Urinary bladder (tissue), 4 donors: ENCODE measurements around the gene TTC39A. TPM values are rescaled to one million over a fixed set of nuclear protein-coding genes. Genes with fewer than 3 reads are reported as not detected.

Source experiments
- DNase-seq: peaks from one replicate; pipeline ENCODE4 v3.0.0-alpha.2; 2015; ENCODE audit errors: extremely low spot score
- H3K27ac ChIP-seq: one replicate; pipeline ENCODE4 v1.5.1; 2013; ENCODE audit warnings: low read depth, mild to moderate bottlenecking, moderate library complexity
- H3K36me3 ChIP-seq: one replicate; pipeline ENCODE4 v1.6.1; 2013; ENCODE audit warnings: mild to moderate bottlenecking, moderate library complexity; ENCODE audit not compliant: insufficient read depth
- H3K4me1 ChIP-seq: one replicate; pipeline ENCODE4 v1.6.1; 2013; ENCODE audit warnings: mild to moderate bottlenecking, moderate library complexity; ENCODE audit not compliant: insufficient read depth
- H3K4me3 ChIP-seq: one replicate; pipeline ENCODE4 v1.5.1; 2013; ENCODE audit warnings: low read depth, low read length
- WGBS: extraction: QIAGEN DNeasy Blood & Tissue Kit; methylation state at CpG from one replicate; pipeline ENCODE4 v1.1.7; 2013; 5-methylcytosine and 5-hydroxymethylcytosine counted together
- polyA plus RNA-seq: library from polyadenylated mRNA; stranded (reverse); fragments of 200-250 nt; gene quantifications from one replicate; pipeline ENCODE4 v1.2.3, GENCODE V29; 2013
- total RNA-seq: library from RNA; depleted of rRNA; stranded (reverse); fragments of >200 nt; gene quantifications from one replicate; pipeline ENCODE4 v1.2.3, GENCODE V29; 2014
- donor health status: healthy with polysubstance abuse.
- donor health status: healthy.

TTC39A gene
- total and polyA plus RNA-seq, 2 donors, result 2.5 to 4.1 TPM

DNA sequence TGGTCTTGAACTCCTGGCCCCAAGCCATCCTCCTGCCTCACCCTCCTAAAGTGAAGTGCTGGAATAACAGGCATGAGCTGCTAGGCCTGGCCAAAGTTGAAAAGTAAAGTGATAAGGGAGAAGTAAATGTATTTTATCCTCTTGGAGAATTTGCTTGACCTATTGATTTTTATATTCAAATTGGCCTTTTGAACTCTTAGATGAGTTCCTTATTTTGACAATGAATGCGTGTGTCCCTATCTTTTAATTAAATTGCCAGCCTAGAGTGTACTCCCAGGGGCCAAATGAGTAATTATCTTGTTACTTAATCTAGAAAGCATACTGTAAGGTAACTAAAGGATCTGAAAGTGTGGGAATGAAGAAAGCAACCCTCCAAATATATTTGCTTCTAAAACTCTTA is 82.9 kb downstream of the TTC39A start:
- Histone ChIP-seq H3K4me1 (no peaks in the 10 kb centered on the region), H3K36me3 (no peaks in the 10 kb centered on the region), H3K27ac (no peak overlapping the region), H3K4me3 (no peak overlapping the region)
- DNase-seq, result no peak
- WGBS, result 83% methylated on average over 1 of the region's 1 CpG

DNA sequence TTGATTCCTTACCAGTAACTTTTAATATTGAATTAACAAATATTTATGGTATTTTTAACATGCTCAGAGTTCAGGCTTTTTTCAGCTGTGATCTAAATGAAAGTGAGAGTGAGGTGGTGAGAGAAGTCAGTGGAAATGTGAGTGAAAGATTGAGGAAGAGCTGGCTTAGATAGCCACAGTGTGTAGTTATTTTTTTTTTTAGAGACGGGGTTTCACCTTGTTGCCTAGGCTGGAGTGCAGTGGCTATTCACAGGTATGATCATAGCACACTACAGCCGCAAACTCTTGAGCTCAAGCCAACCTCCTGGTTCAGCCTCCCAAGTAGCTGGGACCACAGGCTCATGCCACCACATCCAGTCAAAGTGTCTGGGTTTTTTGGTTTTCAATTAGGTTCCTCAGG is 83.3 kb downstream of the TTC39A start:
- 94% methylated on average over 2 of the region's 2 CpGs for WGBS
- Histone ChIP-seq H3K4me1 (no peaks in the 10 kb centered on the region), H3K27ac (no peak overlapping the region), H3K36me3 (no peaks in the 10 kb centered on the region), H3K4me3 (no peak overlapping the region)
- no peak for DNase-seq

DNA sequence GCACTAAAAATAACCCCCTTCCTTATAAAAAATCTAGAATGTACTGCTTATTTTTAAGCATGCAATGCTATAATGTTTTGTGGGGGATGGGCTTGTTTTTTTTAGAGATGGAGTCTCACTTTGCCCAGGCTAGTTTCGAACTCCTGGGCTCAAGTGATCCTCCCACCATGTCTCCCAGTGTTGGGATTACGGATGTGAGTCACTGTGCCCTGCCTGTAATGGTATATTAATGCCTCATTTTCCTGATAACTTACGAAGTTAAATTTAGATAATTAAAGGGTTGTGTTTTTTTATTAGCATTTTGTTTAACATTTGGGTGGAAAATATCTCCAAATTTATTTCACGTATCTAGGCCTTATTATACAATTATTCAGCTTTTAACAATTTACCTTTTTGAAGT is 87.8 kb downstream of the TTC39A start:
- Histone ChIP-seq H3K4me1 (no peaks in the 10 kb centered on the region), H3K4me3 (no peak overlapping the region), H3K36me3 (no peaks in the 10 kb centered on the region), H3K27ac (no peak overlapping the region)
- WGBS, result 80% methylated on average over 4 of the region's 4 CpGs
- no peak for DNase-seq

DNA sequence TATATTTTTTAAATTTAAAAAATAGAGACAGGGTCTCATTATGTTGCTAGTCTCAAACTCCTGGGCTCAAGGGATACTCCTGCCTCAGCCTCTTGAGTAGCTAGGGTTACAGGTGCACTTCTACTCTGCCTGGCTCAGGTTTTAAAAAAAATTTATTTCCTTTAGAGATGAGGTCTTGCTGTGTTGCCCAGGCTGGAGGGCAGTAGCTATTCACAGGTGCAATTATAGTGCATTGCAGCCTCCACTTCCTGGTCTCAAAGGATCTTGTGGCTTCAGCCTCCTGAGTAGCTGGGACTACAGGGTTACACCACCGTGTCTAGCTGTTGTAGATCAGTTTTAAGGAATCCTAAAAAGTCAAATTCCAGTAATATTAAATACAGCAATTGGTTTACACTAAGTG is 89.2 kb downstream of the TTC39A start:
- no peak overlapping the region for H3K27ac ChIP-seq

DNA sequence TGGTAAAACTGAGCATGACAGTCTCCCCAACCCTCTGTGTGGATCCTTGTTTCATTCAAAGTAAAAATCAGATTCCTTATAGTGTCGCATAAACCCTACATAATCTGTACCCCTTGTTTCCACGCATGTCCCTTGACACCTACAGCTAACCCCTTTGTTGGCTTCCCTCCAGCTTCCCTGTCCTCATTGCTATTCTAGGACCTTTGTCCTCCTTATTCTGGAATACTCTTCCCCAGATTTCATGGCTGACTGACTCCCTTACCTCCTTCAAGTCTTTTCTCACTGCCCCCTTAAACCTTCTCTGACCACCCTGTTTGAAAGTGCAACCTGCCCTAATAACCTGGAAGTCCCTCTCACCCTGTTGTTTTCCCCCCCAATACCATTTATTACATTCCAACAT is 90.3 kb downstream of the TTC39A start:
- H3K36me3 ChIP-seq, result no peaks in the 10 kb centered on the region
- no peak overlapping the region for H3K4me3 ChIP-seq
- WGBS, result 63% methylated on average over 2 of the region's 2 CpGs
- H3K4me1 ChIP-seq, result no peaks in the 10 kb centered on the region
- no peak for DNase-seq
- H3K27ac ChIP-seq, result no peak overlapping the region

More for the DNA sequence above, 89.2 kb downstream of the TTC39A start:
- WGBS, result 44% methylated on average over 1 of the region's 1 CpG
- DNase-seq, result no peak
- H3K4me1 ChIP-seq, result no peaks in the 10 kb centered on the region
- H3K4me3 ChIP-seq, result no peak overlapping the region
- H3K36me3 ChIP-seq, result no peaks in the 10 kb centered on the region

DNA sequence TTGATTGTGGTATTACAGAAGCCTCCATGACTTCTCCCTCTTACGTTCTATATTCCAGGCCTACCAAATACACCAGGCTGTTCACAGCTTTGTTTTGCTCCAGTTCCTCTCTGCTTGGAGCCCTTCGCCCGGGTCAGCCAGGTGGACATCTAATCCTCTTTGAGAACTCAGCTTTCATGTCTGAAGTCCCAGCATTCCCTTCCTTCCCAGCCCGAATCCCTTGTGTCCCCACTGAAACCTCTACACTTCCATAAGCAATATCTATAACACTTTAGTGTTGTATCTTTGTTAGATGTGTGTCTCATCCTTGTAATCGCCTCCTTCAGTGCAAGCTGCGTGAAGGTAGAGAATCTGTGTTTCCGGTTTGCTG is 92.3 kb downstream of the TTC39A start:
- no peak for DNase-seq
- Histone ChIP-seq H3K27ac (no peak overlapping the region), H3K4me3 (peak overlapping the region; percentile 88), H3K4me1 (no peaks in the 10 kb centered on the region), H3K36me3 (no peaks in the 10 kb centered on the region)
- WGBS, result 14% methylated on average over 7 of the region's 7 CpGs

DNA sequence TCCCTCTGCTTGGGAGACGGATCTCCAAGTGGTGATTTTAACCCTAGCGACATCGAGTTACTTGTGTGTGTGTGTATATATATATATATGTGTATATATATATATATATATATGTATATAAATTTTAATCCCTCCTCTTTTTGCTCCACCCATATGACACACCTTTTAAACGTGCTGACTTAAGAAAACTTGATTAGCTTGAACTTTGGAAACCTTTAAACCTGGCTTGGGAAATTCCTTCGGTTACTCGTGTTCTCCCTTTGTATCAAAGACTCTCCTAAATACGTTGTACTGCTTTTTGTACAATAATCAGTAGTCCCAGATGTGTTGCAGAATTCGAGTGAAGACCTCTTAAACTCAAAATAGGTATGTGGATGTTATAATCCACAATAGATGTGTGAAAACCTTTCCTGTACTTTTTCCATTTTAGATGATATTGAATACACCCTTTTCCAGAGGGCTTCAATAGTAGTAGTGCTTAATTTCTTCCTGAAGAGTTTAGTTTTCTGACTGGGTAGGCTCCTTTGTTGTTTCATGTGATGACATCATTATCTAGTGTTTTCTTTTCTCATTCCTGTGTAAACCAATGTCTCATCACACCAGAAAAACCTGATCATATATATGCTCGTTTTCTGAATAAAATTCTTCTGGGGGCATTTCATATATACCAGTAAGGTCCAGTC is 92.9 kb downstream of the TTC39A start:
- Histone ChIP-seq H3K36me3 (no peaks in the 10 kb centered on the region), H3K4me1 (no peaks in the 10 kb centered on the region), H3K4me3 (peak overlapping the region; percentile 88), H3K27ac (peak overlapping the region; percentile 97)
- peak; percentile 29 for DNase-seq
- WGBS, result 3% methylated on average over 9 of the region's 9 CpGs

Other genes starting within 250 kb of the TTC39A start
- gene C1orf185, start 228.3 kb downstream of the TTC39A start, total RNA-seq, result not detected
- gene C1orf185, start 228.3 kb downstream of the TTC39A start, polyA plus RNA-seq, result not detected
- gene RNF11, start 94.3 kb downstream of the TTC39A start, total RNA-seq, result 130 TPM
- gene RNF11, start 94.3 kb downstream of the TTC39A start, polyA plus RNA-seq, result 122 TPM
- 96.2 TPM for gene EPS15, start 188.7 kb upstream of the TTC39A start, total RNA-seq
- gene EPS15, start 188.7 kb upstream of the TTC39A start, polyA plus RNA-seq, result 21.5 TPM